Measurements from ENCODE around the gene NUSAP1.
"Not testable (repeated sequence)": the region's sequence is repeated elsewhere in the genome, so short reads cannot be mapped to it uniquely, and the experiment has no call there.

The NUSAP1 gene, protein sequence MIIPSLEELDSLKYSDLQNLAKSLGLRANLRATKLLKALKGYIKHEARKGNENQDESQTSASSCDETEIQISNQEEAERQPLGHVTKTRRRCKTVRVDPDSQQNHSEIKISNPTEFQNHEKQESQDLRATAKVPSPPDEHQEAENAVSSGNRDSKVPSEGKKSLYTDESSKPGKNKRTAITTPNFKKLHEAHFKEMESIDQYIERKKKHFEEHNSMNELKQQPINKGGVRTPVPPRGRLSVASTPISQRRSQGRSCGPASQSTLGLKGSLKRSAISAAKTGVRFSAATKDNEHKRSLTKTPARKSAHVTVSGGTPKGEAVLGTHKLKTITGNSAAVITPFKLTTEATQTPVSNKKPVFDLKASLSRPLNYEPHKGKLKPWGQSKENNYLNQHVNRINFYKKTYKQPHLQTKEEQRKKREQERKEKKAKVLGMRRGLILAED

DNA sequence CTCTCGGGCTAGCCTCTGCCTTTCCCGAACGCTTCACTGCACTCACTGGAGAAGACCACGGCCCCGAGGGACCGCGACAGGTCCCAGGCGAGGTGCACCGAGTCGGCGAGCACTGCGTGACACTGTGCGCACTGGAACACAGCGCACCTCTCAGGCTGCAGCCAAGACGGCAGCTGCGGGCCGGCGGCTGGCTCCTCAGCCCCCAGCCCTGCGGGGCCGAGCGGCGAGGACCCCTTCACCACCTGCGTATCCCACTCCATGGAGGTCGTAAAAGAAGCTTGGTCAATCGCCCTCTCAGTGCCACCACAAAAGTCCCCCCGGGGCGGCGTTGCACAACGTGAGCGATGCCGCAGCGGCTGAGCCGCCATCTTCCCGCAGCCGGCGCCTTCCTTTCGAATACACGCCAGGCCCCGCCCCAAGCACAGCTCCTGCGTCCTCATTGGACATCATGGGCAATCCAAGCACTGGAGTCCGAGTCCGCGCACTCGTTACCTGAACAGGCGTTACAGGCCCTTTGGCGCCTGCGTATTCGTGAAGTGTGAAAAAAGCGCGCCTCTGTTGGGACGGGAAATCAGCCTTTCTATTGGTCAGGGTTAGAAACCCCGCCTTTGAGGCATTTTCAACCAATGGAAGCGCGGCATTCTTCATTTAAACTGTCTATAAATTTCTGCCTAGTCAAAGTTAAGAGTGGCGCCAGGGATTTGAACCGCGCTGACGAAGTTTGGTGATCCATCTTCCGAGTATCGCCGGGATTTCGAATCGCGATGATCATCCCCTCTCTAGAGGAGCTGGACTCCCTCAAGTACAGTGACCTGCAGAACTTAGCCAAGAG lies at the start of gene NUSAP1, which contains the start of gene OIP5:
Gene NUSAP1 (plus strand): TSS at position 688 of the 832 bp plus-strand sequence. CDS start 77 bp downstream, at position 765.
Gene OIP5 (minus strand): TSS at position 398 of the 832 bp plus-strand sequence. CDS start 30 bp downstream, at position 368.
- in situ Hi-C loops (cut with HindIII; ENCODE audit: low pct_ligation_motif_present, low pct_unique_long_range_greater_than_20kb, low sequenced_read_pairs) = no loop called here
- peak; percentile 99 for DNase-seq

DNA sequence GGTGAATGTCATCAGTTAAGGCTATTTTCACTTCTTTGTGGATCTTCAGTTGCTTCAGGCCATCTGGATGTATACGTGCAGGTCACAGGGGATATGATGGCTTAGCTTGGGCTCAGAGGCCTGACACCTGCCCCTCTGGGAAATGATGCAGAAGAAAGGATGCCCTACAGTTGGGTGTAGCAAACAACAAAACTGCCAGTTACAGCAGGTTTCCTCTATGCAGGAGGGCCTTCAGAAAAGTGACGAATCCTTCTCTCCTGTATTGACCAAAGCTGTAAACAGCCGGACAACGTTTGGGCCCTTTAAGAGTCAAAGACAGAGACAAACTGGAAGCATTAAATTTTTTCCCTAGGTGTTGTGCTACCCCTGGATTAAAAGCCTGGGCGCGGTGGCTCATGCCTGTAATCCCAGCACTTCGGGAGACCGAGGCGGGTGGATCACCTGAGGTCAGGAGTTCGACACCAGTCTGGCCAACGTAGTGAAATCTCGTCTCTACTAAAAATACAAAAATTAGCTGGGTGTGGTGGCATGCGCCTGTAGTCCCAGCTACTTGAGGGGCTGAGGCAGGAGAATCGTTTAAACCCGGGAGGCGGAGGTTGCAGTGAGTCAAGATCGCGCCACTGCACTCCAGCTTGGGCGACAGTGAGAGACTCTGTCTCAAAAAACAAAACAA lies 49.6 kb upstream of the NUSAP1 start:
- DNase-seq; in situ Hi-C loops (cut with HindIII; ENCODE audit: low pct_ligation_motif_present, low pct_unique_long_range_greater_than_20kb, low sequenced_read_pairs): not testable (repeated sequence)

DNA sequence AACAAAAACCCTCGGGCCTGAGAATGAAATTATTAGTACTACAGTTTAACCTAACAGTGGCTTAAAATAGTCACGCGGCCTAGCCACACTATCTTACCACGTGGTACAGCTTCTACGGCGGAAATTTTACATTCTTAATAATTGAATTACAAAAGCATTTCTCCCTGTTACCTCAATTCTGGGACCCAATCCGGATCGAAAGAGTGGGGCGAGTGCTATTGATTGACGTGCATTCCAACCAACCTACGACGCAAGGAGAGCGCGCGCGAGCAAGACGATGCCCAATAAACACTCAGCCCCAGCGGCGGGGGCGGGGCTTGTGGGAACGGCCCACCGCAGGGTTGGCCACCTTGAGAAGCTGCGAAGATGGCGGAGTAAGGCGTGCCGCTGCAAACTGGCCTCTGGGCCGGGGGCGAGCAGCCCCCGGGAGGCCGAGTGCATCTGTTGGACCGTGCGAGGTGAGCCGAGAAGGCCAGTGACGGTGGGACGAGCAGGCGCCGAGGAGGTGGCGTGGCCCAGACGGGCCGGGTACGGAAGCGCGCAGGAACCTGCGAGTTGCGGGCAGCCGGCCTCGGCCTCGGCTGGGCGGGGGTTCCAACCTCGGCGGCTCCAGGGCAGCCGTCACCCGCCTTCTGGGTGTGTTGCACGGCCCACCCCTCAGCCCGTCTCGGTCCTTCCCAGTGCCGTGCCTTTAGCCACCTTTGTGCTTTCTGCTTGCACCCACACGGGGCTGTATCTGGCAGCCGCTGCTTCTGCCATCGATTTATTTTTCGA lies 48.8 kb upstream of the NUSAP1 start:
- in situ Hi-C loops (cut with HindIII; ENCODE audit: low pct_ligation_motif_present, low pct_unique_long_range_greater_than_20kb, low sequenced_read_pairs) = no loop called here
- DNase-seq = peak; percentile 98

DNA sequence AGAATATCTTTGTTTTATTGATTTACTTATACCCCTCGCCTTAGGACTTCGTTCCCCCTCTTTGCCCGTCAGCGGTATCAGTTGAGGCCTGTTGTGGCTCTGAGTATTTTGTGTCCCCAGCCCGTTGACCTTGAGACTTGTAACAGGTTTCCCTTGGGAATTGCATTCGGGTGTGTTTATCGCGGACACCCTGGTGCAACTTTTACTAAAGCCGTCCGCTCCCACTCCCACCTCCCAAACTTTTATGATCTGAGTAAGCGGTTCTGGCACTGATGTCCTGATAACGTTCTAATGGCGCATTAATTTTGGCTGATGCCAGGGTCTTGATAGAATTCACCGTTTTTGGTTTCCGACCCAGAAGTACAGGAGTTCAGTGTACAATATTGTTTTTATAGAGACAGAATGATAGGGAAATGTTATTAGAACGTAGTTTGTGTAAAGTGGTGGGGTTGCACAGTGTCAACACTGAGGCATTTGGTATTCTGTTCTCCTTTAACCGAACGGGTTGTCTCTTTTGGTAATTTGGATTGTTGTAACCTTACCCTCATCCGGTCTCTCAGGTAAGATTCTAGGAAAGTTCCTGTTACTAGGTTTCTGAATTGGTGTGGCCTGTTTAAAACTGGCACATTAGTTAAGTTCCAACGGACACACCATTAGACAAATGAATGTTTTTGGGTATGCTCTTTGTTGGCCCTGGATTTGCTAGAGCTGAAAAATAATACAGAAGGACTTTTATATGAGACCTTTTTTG lies 48.1 kb upstream of the NUSAP1 start:
- DNase-seq = peak; percentile 13
- in situ Hi-C loops (cut with HindIII; ENCODE audit: low pct_ligation_motif_present, low pct_unique_long_range_greater_than_20kb, low sequenced_read_pairs) = no loop called here

DNA sequence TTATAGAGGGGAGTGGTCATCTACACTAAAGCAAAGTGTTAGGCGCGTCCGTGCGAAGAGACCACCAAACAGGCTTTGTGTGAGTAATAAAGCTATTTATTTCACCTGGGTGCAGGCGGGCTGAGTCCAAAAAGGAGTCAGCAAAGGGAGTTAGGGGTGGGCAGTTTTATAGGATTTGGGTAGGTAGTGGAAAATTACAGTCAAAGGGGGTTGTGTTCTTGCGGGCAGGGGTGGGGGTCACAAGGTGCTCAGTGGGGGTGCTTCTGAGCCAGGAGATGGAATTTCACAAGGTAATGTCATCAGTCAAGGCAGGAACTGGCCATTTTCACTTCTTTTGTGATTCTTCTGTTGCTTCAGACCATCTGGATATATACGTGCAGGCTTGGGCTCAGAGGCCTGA lies 47.4 kb upstream of the NUSAP1 start:
- no peak for DNase-seq
- in situ Hi-C loops (cut with HindIII; ENCODE audit: low pct_ligation_motif_present, low pct_unique_long_range_greater_than_20kb, low sequenced_read_pairs) = no loop called here

DNA sequence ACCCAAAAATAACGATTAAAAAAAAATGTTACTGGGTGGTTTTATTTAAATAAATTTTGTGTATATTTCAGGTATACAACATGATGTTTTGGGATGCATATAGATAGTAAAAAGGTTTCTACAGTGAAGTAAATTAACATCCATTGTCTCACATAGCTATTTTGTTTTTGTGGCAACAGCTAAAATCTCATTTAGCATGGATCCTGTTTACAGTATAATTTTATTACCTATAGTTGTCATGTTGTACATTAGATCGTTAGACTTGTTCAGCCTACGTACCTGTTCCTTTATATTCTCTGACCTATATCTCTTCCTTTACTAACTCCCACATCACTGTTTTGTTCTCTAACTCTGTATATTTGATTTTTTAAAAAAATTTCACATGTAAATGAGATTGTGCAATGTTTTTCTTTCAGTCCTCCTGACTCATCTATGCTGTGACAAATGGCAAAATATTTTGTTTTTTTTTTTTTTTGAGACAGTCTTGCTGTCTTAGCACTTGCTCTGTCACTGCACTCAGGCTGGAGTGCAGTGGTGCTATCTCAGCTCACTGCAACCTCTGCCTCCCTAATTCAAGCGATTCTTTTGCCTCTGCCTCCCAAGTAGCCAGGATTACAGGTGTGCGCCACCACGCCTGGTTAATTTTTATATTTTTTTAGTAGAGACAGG lies 45.9 kb upstream of the NUSAP1 start:
- in situ Hi-C loops (cut with HindIII; ENCODE audit: low pct_ligation_motif_present, low pct_unique_long_range_greater_than_20kb, low sequenced_read_pairs) = no loop called here
- no peak for DNase-seq

DNA sequence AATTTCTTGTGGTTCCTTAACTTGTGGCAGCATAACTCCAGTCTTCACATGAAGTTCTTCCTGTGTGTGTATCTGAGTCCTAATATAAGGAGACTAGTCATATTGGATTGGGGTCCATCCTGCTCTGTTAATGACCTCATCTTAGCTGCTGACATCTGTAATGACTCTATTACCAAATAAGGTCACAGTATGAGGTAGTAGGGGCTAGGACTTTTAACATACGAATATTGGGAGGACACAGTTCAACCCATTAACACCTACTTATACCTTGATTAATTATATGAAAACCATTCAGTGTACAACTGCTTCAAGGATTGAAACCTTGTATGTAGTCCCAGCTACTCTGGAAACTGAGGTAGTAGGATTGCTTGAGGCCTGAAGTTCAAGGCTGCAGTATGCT lies 44.2 kb upstream of the NUSAP1 start:
- in situ Hi-C loops (cut with HindIII; ENCODE audit: low pct_ligation_motif_present, low pct_unique_long_range_greater_than_20kb, low sequenced_read_pairs) = no loop called here
- no peak for DNase-seq

DNA sequence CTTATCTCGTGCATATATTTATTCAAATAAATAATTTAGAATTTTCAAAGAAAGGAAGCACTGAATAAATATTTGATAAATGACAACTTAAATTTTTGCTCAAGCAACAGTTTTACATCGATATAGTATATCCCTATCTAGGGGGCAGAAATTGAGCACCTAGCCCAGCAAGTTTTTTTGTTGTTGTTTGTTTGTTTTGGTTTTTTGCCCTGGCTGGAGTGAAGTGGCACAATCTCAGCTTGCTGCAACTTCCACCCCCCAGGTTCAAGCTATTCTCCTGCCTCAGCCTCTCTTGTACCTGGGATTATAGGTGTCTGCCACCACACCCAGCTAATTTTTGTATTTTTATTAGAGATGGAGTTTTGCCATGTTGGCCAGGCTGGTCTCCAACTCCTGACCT lies 42.7 kb upstream of the NUSAP1 start:
- DNase-seq = no peak
- in situ Hi-C loops (cut with HindIII; ENCODE audit: low pct_ligation_motif_present, low pct_unique_long_range_greater_than_20kb, low sequenced_read_pairs) = no loop called here

DNA sequence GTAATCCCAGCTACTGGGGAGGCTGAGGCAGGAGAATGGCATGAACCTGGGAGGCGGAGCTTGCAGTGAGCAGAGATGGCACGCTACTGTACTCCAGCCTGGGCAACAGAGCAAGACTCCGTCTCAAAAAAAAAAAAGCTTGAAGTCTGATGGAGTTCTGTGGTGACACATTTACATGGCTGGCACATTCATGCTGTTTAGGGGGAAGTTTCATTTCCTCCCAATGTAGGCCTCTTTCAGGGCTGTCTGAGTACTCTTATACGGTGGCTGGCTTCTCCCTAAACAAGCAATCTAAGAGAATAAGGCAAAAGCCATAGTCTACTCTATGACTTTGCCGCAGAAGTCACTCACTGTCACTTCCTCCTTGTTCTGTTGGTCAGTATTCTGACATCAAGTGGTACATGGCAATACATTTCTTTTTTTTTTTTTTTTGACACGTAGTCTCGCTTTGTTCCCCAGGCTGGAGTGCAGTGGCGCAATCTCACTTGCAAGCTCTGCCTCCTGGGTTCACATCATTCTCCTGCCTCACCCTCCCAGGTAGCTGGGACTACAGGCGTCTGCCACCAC lies 41.5 kb upstream of the NUSAP1 start:
- in situ Hi-C loops (cut with HindIII; ENCODE audit: low pct_ligation_motif_present, low pct_unique_long_range_greater_than_20kb, low sequenced_read_pairs) = no loop called here
- no peak for DNase-seq

DNA sequence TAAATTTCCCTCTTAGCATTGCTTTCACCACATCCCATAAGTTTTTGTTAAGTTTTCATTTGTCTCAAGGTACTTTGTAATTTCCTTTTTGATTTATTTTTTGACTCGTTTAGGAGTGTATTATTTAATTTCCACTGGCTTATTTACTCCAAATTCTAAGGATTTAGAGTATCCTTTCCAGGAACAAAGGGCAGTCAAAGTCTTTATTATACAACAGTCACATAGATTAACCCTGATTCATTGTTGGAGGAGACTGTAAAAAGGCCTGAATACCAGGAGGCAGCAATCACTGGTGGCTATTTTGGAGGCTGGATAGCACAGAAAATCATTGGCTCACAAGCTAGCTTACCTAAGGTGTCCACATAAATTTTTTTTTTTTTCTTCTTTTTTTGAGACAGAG lies 40.2 kb upstream of the NUSAP1 start:
- in situ Hi-C loops (cut with HindIII; ENCODE audit: low pct_ligation_motif_present, low pct_unique_long_range_greater_than_20kb, low sequenced_read_pairs) = no loop called here
- no peak for DNase-seq

DNA sequence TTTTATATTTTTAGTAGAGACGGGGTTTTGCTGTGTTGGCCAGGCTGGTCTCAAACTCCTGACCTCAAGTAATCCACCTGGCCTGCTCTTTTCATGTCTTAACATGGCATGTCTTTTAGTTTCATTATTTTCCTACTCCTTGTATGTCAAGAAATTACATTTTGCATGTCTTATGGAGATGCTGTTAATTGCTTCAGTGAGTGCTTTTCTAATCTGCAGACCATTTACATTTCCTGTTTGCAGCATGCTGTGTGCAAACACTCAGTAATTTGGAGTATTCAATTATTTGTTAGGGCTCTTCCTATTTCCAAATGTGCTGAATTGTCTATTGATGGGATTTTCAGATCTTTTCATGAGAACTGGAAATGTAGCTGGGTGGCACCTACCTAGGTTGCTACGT lies 31.5 kb upstream of the NUSAP1 start:
- in situ Hi-C loops (cut with HindIII; ENCODE audit: low pct_ligation_motif_present, low pct_unique_long_range_greater_than_20kb, low sequenced_read_pairs); DNase-seq: not testable (repeated sequence)

DNA sequence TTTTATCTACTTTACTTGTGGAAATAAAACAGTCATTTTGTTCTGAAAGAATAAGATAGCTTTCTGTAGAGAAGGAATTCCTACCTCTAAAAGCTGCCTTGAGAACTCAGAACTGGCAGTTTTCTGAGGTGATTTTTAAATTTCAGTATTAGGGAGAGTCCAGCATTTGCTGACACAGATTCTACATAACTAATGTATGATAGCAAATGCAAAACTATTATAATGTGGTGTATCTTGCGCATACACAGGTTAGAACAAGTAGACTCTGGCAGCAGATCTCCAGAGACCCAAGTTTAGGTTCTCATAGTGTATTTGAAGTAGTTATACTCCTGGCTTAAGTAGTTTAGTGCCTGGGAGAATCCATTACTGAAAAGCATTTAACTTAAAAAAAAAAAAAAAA lies 31.1 kb upstream of the NUSAP1 start:
- in situ Hi-C loops (cut with HindIII; ENCODE audit: low pct_ligation_motif_present, low pct_unique_long_range_greater_than_20kb, low sequenced_read_pairs) = no loop called here
- DNase-seq = no peak

DNA sequence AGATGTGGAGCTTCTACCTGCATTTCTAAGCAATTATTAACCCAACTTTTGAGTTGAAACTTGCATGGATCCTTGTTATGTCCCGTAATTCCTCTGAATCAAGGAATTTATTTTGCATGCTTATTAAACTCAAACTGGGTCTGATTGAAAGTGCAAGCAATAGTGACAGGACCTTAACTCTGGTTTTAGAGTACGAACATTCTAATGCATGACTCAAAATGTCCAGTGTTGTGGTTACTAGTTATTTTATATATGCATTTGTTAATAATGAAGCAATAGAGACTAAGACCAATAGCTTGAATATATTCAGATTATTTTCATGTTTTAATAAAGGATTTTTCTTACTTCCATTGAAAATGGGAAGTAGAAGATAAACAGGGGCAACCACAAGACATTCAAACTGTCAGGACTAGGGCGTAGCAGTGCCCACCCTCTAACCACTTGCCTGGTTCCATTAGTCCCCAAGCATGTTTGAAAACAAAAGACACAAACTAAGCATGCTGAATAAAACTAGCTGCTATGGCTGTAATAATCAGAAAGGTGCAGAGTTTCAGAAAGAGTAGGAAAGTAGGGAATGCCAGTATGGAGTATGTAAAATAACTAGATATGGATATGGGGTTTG lies 28.4 kb upstream of the NUSAP1 start:
- in situ Hi-C loops (cut with HindIII; ENCODE audit: low pct_ligation_motif_present, low pct_unique_long_range_greater_than_20kb, low sequenced_read_pairs) = no loop called here
- DNase-seq = no peak

DNA sequence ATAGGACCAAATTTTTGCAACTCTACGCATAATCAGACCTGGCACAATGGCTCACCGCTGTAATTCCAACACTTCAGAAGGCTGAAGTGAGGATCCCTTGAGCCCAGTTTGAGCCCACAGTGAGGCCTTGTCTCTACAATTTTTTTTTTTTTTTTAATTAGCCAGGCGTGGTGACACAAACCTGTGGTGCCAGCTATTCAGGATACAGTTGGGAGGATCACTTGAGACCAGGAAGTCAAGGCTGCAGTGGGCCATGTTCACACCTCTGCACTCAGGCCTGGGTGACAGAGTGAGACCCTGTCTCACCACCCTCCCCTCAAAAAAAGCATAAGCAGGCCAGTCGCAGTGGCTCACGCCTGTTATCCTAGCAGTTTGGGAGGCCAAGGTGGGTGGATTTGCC lies 25.0 kb upstream of the NUSAP1 start:
- no peak for DNase-seq
- in situ Hi-C loops (cut with HindIII; ENCODE audit: low pct_ligation_motif_present, low pct_unique_long_range_greater_than_20kb, low sequenced_read_pairs) = no loop called here

DNA sequence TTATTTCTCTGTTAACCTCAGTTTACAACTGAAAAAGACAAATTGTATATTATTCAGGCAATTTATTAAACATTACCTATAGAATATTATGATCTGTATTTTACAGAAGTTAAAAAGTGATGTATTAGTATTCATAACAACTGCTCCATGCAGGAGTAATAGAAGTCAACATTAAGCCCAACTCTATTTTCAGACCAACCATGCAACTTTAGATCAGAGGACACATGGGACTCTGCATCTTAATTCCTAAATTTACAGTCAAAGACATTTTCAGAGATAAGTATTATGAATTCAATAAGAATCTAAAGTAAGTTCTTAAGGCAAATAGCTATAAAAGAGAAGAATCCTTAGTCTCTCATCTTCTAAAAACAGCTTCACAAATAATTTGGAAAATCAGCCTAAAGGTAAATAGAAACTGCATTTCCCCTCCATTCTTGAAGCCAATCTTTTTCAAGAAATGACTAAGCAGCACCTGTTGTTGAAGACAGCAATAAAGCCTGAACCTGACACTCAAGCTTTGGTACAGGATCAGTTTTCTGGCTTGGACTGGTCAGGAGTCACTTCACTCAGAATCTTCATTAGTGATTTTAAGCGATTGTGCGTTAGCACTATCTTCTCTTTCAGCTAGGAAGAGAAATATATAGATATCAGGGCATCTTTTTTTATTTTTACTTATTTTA lies 23.3 kb upstream of the NUSAP1 start:
- in situ Hi-C loops (cut with HindIII; ENCODE audit: low pct_ligation_motif_present, low pct_unique_long_range_greater_than_20kb, low sequenced_read_pairs) = no loop called here

DNA sequence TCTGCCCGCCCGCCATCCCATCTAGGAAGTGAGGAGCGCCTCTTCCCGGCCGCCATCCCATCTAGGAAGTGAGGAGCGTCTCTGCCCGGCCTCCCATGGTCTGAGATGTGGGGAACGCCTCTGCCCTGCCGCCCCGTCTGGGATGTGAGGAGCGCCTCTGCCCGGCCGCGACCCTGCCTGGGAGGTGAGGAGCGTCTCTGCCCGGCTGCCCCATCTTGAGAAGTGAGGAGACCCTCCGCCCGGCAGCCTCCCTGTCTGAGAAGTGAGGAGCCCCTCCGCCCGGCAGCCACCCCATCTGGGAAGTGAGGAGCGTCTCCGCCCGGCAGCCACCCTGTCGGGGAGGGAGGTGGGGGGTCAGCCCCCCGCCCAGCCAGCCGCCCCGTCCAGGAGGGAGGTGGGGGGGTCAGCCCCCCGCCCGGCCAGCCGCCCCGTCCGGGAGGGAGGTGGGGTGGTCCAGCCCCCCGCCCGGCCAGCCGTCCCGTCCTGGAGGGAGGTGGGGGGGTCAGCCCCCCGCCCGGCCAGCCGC lies 11.8 kb upstream of the NUSAP1 start:
- DNase-seq; in situ Hi-C loops (cut with HindIII; ENCODE audit: low pct_ligation_motif_present, low pct_unique_long_range_greater_than_20kb, low sequenced_read_pairs): not testable (repeated sequence)

More for the DNA sequence above, 23.3 kb upstream of the NUSAP1 start:
- no peak for DNase-seq

All from ACHN (cell line).